ENCODE measurements around the gene CLK4.

- TF ChIP-seq POLR2A (IDR thresholded peaks at IDR 0.05): no peak
- TF ChIP-seq, protein P1, sequence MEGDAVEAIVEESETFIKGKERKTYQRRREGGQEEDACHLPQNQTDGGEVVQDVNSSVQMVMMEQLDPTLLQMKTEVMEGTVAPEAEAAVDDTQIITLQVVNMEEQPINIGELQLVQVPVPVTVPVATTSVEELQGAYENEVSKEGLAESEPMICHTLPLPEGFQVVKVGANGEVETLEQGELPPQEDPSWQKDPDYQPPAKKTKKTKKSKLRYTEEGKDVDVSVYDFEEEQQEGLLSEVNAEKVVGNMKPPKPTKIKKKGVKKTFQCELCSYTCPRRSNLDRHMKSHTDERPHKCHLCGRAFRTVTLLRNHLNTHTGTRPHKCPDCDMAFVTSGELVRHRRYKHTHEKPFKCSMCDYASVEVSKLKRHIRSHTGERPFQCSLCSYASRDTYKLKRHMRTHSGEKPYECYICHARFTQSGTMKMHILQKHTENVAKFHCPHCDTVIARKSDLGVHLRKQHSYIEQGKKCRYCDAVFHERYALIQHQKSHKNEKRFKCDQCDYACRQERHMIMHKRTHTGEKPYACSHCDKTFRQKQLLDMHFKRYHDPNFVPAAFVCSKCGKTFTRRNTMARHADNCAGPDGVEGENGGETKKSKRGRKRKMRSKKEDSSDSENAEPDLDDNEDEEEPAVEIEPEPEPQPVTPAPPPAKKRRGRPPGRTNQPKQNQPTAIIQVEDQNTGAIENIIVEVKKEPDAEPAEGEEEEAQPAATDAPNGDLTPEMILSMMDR (IDR thresholded peaks at IDR 0.05 in 8 of 11, conservative IDR thresholded peaks at IDR 0.05 in 3 of 11): no peak
These were observed 5.4 kb upstream of the CLK4 start for GRCh38 chr5:178632285-178632684.
